A549 (cell line): ENCODE results near the gene CDH18. TPM values are rescaled to one million over a fixed set of nuclear protein-coding genes. Genes with fewer than 3 reads are reported as not detected.

Experiments used
- ATAC-seq, 2 experiments: fragments of 200-7000 bp in 1 of 2; fragments of >200 bp in 1 of 2; cut with Nextera tagmentation in 1 of 2; cut with Tn5 transposase in 1 of 2; 3 replicates each; pipeline versions ENCODE4 v1.8.0 to v1.9.1; 2018 to 2020; ENCODE audit warnings: mild to moderate bottlenecking in 1 of 2, moderate library complexity in 1 of 2
- CTCF ChIA-PET: fragments of 300-600 bp; sonication (Branson Sonifier 250); formaldehyde crosslinking; extraction: SDS; loops from one replicate; lab custom pipeline; 2021; ENCODE audit warnings: antibody characterized with exemption, inconsistent platforms; lab: Yijun Ruan, JAX
- POLR2A ChIA-PET: fragments of 350-600 bp; formaldehyde crosslinking; extraction: SDS; loops from one replicate; lab custom pipeline; 2021; ENCODE audit warnings: antibody characterized with exemption, inconsistent platforms; lab: Yijun Ruan, JAX
- DNase-seq, 2 experiments: peaks; one replicate each; pipeline versions ENCODE4 v3.0.0 to v3.0.0-alpha.2; 2011 to 2016; ENCODE audit warnings: low read depth in 1 of 2, low spot score in 1 of 2
- FAIRE-seq: peaks from 2 replicates; lab custom pipeline; 2011; peaks lifted over from hg19 to GRCh38; lab: Jason Lieb, UNC
- H3K27ac ChIP-seq, 2 experiments: fragments of >200 bp; sonication (Bioruptor Twin); formaldehyde crosslinking; 3 replicates each; pipeline ENCODE4 v1.5.1; 2016 to 2017
- H3K4me1 ChIP-seq: fragments of >200 bp; sonication (Bioruptor Twin); formaldehyde crosslinking; 3 replicates; pipeline ENCODE4 v1.6.1; 2016
- H3K4me2 ChIP-seq: fragments of >200 bp; sonication (Bioruptor Twin); formaldehyde crosslinking; 3 replicates; pipeline ENCODE4 v1.6.1; 2016
- H3K4me3 ChIP-seq: fragments of >200 bp; sonication (Bioruptor Twin); formaldehyde crosslinking; 3 replicates; pipeline ENCODE4 v1.5.1; 2016
- H3K9me3 ChIP-seq: fragments of >200 bp; sonication (Bioruptor Twin); formaldehyde crosslinking; 3 replicates; pipeline ENCODE4 v1.6.1; 2016
- BHLHE40 ChIP-seq: IDR thresholded peaks from 2 replicates; pipeline ENCODE4 v1.6.1; 2012; ENCODE audit warnings: low read depth, low read length, inconsistent platforms
- CBX2 ChIP-seq: fragments of 200-600 bp; sonication (generic); IDR thresholded peaks from 2 replicates; pipeline ENCODE4 v1.6.1; 2016; ENCODE audit warnings: low read depth, mild to moderate bottlenecking, borderline replicate concordance
- CBX8 ChIP-seq: fragments of 200-600 bp; sonication (generic); IDR thresholded peaks from 2 replicates; pipeline ENCODE4 v1.6.1; 2016
- CEBPB ChIP-seq, 2 experiments: fragments of >200 bp in 1 of 2; sonication (Bioruptor Twin) in 1 of 2; formaldehyde crosslinking in 1 of 2; IDR thresholded peaks; 2 replicates each; pipeline ENCODE4 v1.6.1; 2012 to 2016
- CHD2 ChIP-seq: fragments of 150-350 bp; IDR thresholded peaks from 2 replicates; pipeline ENCODE4 v1.6.1; 2014; ENCODE audit warnings: low read length; ENCODE audit not compliant: partially characterized antibody
- EHF ChIP-seq: fragments of 250-450 bp; sonication (Bioruptor Pico); IDR thresholded peaks from 2 replicates; pipeline ENCODE4 v1.5.0; 2020; ENCODE audit warnings: mild to moderate bottlenecking
- EHMT2 ChIP-seq: fragments of 200-600 bp; sonication (generic); IDR thresholded peaks from 2 replicates; pipeline ENCODE4 v1.6.1; 2016; ENCODE audit warnings: antibody characterized with exemption, low read depth, mild to moderate bottlenecking, moderate library complexity
- EP300 ChIP-seq, 2 experiments: fragments of >200 bp; sonication (Bioruptor Twin); formaldehyde crosslinking; IDR thresholded peaks; 2 replicates in 1 of 2; 3 replicates in 1 of 2; pipeline ENCODE4 v1.6.1; 2016 to 2017
- ESRRA ChIP-seq: fragments of 150-350 bp; IDR thresholded peaks from 2 replicates; pipeline ENCODE4 v1.6.1; 2014; ENCODE audit warnings: mild to moderate bottlenecking, low read length, borderline replicate concordance
- FOSL2 ChIP-seq, 2 experiments: fragments of 450-650 bp in 1 of 2; fragments of >200 bp in 1 of 2; sonication (Bioruptor Twin) in 1 of 2; formaldehyde crosslinking; IDR thresholded peaks; 2 replicates each; pipeline versions ENCODE4 v1.5.0 to v1.6.1; 2016 to 2020; ENCODE audit warnings: mild to moderate bottlenecking in 1 of 2, moderate library complexity in 1 of 2
- FOXS1 ChIP-seq: fragments of 250-450 bp; sonication (Bioruptor Pico); IDR thresholded peaks from 2 replicates; pipeline ENCODE4 v1.5.0; 2020; ENCODE audit warnings: mild to moderate bottlenecking, moderate library complexity
- HDAC2 ChIP-seq: fragments of 200-600 bp; sonication (generic); IDR thresholded peaks from 2 replicates; pipeline ENCODE4 v1.6.1; 2016
- HOXB13 ChIP-seq: fragments of 250-450 bp; sonication (Bioruptor Pico); IDR thresholded peaks from 2 replicates; pipeline ENCODE4 v1.5.0; 2020; ENCODE audit warnings: low read depth, mild to moderate bottlenecking, moderate library complexity
- JUN ChIP-seq, 2 experiments: fragments of >200 bp; sonication (Bioruptor Twin); formaldehyde crosslinking; IDR thresholded peaks; 2 replicates in 1 of 2; 3 replicates in 1 of 2; pipeline ENCODE4 v1.6.1; 2016 to 2017
- JUNB ChIP-seq: fragments of >200 bp; sonication (Bioruptor Twin); formaldehyde crosslinking; IDR thresholded peaks from 2 replicates; pipeline ENCODE4 v1.6.1; 2016
- KDM1A ChIP-seq: fragments of 200-600 bp; sonication (generic); IDR thresholded peaks from 2 replicates; pipeline ENCODE4 v1.6.1; 2016; ENCODE audit warnings: low read depth, mild to moderate bottlenecking
- KDM5A ChIP-seq: fragments of 200-600 bp; sonication (generic); IDR thresholded peaks from 2 replicates; pipeline ENCODE4 v1.6.1; 2016; ENCODE audit warnings: antibody characterized with exemption, mild to moderate bottlenecking
- MAFK ChIP-seq: fragments of 450-650 bp; IDR thresholded peaks from 2 replicates; pipeline ENCODE4 v1.6.1; 2014; ENCODE audit not compliant: partially characterized antibody
- MYC ChIP-seq: IDR thresholded peaks from 2 replicates; pipeline ENCODE4 v1.6.1; 2012; ENCODE audit warnings: mild to moderate bottlenecking, inconsistent platforms, low read length, improper control_type of control experiment, borderline replicate concordance
- NFE2L2 ChIP-seq: fragments of 150-350 bp; conservative IDR thresholded peaks from 2 replicates; pipeline ENCODE4 v1.6.1; 2014; ENCODE audit warnings: low read length
- PHF8 ChIP-seq: fragments of 200-600 bp; sonication (generic); IDR thresholded peaks from 2 replicates; pipeline ENCODE4 v1.6.1; 2016; ENCODE audit warnings: low read depth, mild to moderate bottlenecking, antibody characterized with exemption, moderate library complexity, borderline replicate concordance
- POLR2AphosphoS2 ChIP-seq: conservative IDR thresholded peaks from 2 replicates; pipeline ENCODE4 v1.6.1; 2012; ENCODE audit warnings: low read length, improper control_type of control experiment, inconsistent platforms
- RNF2 ChIP-seq: fragments of 200-600 bp; sonication (generic); IDR thresholded peaks from 2 replicates; pipeline ENCODE4 v1.6.1; 2016; ENCODE audit warnings: low read depth, mild to moderate bottlenecking, antibody characterized with exemption, moderate library complexity, borderline replicate concordance
- SMC3 ChIP-seq: fragments of >200 bp; sonication (Bioruptor Twin); formaldehyde crosslinking; IDR thresholded peaks from 3 replicates; pipeline ENCODE4 v1.6.1; 2018; ENCODE audit warnings: inconsistent platforms
- ZNF302 ChIP-seq: fragments of 250-450 bp; sonication (Bioruptor Pico); IDR thresholded peaks from 2 replicates; pipeline ENCODE4 v1.9.0; 2021; ENCODE audit warnings: inconsistent platforms, mild to moderate bottlenecking, moderate library complexity
- ZSCAN20 ChIP-seq: fragments of 250-450 bp; sonication (Bioruptor Pico); IDR thresholded peaks from 2 replicates; pipeline ENCODE4 v1.8.0; 2022; ENCODE audit warnings: mild to moderate bottlenecking, moderate library complexity
- WGBS: methylation state at CpG from one replicate; pipeline ENCODE4 v1.1.6; 2017; ENCODE audit errors: missing lambda C conversion rate; 5-methylcytosine and 5-hydroxymethylcytosine counted together
- polyA plus RNA-seq, 4 experiments: library from polyadenylated mRNA; depleted of rRNA in 3 of 4; stranded (reverse); fragments of >200 nt; fragmentation: RNase III in 1 of 4; extraction: RNeasy Plus Mini Kit Qiagen cat#74134 plus additional on column Dnase treatment in 1 of 4; gene quantifications; 2 replicates in 3 of 4; 3 replicates in 1 of 4; pipeline ENCODE4 v1.2.3, GENCODE V29; 2011 to 2017
- TF ChIP-seq, protein P1 (sequence below): fragments of 150-350 bp; IDR thresholded peaks from 2 replicates; pipeline ENCODE4 v1.6.1; 2014; ENCODE audit warnings: low read depth, mild to moderate bottlenecking, low read length
- TF ChIP-seq, protein P2 (sequence below): fragments of >200 bp; sonication (Bioruptor Twin); formaldehyde crosslinking; IDR thresholded peaks from 3 replicates; pipeline ENCODE4 v1.5.1; 2016
- TF ChIP-seq, protein P3 (sequence below): fragments of >200 bp; sonication (Bioruptor Twin); formaldehyde crosslinking; IDR thresholded peaks from 2 replicates; pipeline ENCODE4 v1.6.1; 2016
- TF ChIP-seq, protein P4 (sequence below): fragments of 450-650 bp; IDR thresholded peaks from 2 replicates; pipeline ENCODE4 v1.6.1; 2014; ENCODE audit warnings: antibody characterized with exemption
- TF ChIP-seq, protein P5 (sequence below): IDR thresholded peaks from 2 replicates; pipeline ENCODE4 v1.6.1; 2012; ENCODE audit warnings: low read depth, borderline replicate concordance

Gene CDH18
- polyA plus RNA-seq, 2 of the 4 experiments (the other 2 are of a cell fraction), result not detected

DNA sequence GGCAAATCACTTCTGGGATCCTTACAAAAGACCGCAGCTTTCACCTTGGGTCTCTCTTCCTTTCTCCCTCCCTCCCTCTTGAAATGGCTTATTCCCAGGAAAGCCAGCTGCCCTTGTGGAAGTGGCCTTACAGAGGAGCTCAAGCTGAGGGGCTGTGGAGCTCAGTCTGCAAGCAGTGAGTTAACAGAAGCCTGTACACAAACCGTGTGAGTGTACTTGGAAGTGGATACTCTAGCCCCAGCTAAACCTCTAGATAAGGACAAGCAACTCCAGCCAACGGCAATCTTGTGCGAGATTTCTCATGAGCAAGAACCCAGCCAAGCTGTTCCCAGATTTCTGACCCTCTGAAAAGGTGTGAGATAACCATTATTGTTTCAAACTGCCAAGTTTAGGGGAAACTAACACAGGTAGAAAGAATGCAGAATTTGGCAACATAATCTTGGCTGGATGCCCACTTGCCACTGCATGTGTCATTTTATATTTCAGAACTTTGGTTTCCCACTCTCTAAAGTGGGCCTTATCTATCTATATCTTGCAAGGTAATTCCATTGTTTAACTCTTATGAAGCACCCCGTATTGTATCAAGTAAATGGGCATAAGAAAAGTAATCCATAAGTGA lies 85.6 kb downstream of the CDH18 start:
- no peak for FAIRE-seq
- Histone ChIP-seq H3K4me3 (no peak overlapping the region), H3K9me3 (no peaks in the 10 kb centered on the region), H3K27ac (no peak overlapping the region), H3K4me1 (no peaks in the 10 kb centered on the region), H3K4me2 (no peak overlapping the region)
- no peak for DNase-seq
- no peak for TF ChIP-seq CHD2
- no peak for TF ChIP-seq FOXS1 (CRISPR knock-in tag)
- no peak for TF ChIP-seq EHF (CRISPR knock-in tag)
- no peak for TF ChIP-seq EHMT2
- no peak for TF ChIP-seq SMC3
- TF ChIP-seq HDAC2, result no peak
- no peak for TF ChIP-seq JUNB
- TF ChIP-seq ESRRA, result no peak
- TF ChIP-seq, protein P1, sequence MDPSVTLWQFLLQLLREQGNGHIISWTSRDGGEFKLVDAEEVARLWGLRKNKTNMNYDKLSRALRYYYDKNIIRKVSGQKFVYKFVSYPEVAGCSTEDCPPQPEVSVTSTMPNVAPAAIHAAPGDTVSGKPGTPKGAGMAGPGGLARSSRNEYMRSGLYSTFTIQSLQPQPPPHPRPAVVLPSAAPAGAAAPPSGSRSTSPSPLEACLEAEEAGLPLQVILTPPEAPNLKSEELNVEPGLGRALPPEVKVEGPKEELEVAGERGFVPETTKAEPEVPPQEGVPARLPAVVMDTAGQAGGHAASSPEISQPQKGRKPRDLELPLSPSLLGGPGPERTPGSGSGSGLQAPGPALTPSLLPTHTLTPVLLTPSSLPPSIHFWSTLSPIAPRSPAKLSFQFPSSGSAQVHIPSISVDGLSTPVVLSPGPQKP, result no peak
- no peak for TF ChIP-seq KDM5A
- no peak for TF ChIP-seq JUN (IDR thresholded peaks at IDR 0.05)
- TF ChIP-seq NFE2L2, result no peak
- TF ChIP-seq ZNF302, result no peak
- TF ChIP-seq, protein P2, sequence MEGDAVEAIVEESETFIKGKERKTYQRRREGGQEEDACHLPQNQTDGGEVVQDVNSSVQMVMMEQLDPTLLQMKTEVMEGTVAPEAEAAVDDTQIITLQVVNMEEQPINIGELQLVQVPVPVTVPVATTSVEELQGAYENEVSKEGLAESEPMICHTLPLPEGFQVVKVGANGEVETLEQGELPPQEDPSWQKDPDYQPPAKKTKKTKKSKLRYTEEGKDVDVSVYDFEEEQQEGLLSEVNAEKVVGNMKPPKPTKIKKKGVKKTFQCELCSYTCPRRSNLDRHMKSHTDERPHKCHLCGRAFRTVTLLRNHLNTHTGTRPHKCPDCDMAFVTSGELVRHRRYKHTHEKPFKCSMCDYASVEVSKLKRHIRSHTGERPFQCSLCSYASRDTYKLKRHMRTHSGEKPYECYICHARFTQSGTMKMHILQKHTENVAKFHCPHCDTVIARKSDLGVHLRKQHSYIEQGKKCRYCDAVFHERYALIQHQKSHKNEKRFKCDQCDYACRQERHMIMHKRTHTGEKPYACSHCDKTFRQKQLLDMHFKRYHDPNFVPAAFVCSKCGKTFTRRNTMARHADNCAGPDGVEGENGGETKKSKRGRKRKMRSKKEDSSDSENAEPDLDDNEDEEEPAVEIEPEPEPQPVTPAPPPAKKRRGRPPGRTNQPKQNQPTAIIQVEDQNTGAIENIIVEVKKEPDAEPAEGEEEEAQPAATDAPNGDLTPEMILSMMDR, result no peak
- TF ChIP-seq, protein P3, sequence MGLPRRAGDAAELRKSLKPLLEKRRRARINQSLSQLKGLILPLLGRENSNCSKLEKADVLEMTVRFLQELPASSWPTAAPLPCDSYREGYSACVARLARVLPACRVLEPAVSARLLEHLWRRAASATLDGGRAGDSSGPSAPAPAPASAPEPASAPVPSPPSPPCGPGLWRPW, result no peak
- TF ChIP-seq MAFK, result no peak
- no peak for TF ChIP-seq POLR2AphosphoS2
- TF ChIP-seq CEBPB (IDR thresholded peaks at IDR 0.05), result no peak
- TF ChIP-seq BHLHE40, result no peak
- CTCF ChIA-PET, result no interaction called here
- 28% methylated on average over 5 of the region's 5 CpGs for WGBS
- ATAC-seq, result no peak
- POLR2A ChIA-PET, result no interaction called here

DNA sequence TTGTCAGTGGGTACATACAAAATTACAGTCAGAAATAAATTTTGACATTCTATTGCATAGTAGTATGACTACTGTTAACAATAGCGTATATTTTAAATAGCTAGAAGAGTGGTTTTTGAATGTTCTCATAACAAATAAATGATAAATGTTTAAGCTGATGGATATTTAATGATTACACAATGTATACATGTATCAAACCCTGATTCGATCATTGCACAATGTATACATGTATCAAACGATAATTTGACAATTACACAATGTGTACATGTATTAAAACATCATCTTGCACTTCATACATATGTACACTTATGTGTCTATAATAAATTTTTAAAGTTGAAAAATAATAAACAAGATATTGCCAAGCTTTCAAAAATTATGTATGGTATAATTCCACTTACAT lies 87.7 kb downstream of the CDH18 start:
- DNase-seq, result no peak
- 31% methylated on average over 3 of the region's 3 CpGs for WGBS
- Histone ChIP-seq H3K4me1 (no peaks in the 10 kb centered on the region), H3K27ac (no peak overlapping the region), H3K4me2 (no peak overlapping the region), H3K9me3 (no peaks in the 10 kb centered on the region), H3K4me3 (no peak overlapping the region)
- ATAC-seq, result no peak
- POLR2A ChIA-PET, result no interaction called here
- CTCF ChIA-PET, result no interaction called here
- no peak for FAIRE-seq
- TF ChIP-seq KDM1A, result no peak
- TF ChIP-seq, protein P4, sequence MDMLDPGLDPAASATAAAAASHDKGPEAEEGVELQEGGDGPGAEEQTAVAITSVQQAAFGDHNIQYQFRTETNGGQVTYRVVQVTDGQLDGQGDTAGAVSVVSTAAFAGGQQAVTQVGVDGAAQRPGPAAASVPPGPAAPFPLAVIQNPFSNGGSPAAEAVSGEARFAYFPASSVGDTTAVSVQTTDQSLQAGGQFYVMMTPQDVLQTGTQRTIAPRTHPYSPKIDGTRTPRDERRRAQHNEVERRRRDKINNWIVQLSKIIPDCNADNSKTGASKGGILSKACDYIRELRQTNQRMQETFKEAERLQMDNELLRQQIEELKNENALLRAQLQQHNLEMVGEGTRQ, result no peak
- TF ChIP-seq ZSCAN20 (CRISPR knock-in tag), result no peak
- TF ChIP-seq, protein P5, sequence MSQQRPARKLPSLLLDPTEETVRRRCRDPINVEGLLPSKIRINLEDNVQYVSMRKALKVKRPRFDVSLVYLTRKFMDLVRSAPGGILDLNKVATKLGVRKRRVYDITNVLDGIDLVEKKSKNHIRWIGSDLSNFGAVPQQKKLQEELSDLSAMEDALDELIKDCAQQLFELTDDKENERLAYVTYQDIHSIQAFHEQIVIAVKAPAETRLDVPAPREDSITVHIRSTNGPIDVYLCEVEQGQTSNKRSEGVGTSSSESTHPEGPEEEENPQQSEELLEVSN, result no peak
- TF ChIP-seq PHF8, result no peak
- no peak for TF ChIP-seq MYC
- no peak for TF ChIP-seq RNF2
- TF ChIP-seq CHD2, result no peak
- TF ChIP-seq FOSL2 (IDR thresholded peaks at IDR 0.05), result no peak
- TF ChIP-seq FOSL2 (CRISPR knock-in tag; IDR thresholded peaks at IDR 0.05), result no peak
- no peak for TF ChIP-seq CBX8
- no peak for TF ChIP-seq SMC3
- no peak for TF ChIP-seq EP300 (IDR thresholded peaks at IDR 0.05)
- TF ChIP-seq HOXB13, result no peak
- no peak for TF ChIP-seq CBX2
